Neural cell (in vitro differentiated cells): ENCODE results near the gene LRMDA. TPM values are rescaled to one million over a fixed set of nuclear protein-coding genes. Genes with fewer than 3 reads are reported as not detected.

Source experiments
- H2AFZ ChIP-seq: fragments of 200-600, 300-800 bp; sonication (generic), shearing (Covaris generic); 2 replicates; pipeline ENCODE4 v1.6.0; 2014; ENCODE audit warnings: low read depth, mild to moderate bottlenecking, antibody characterized with exemption, low read length, moderate library complexity
- H3F3A ChIP-seq: fragments of 200-600 bp; shearing (Covaris generic); 2 replicates; pipeline ENCODE4 v1.6.1; 2016; ENCODE audit warnings: mild to moderate bottlenecking, moderate library complexity, mixed read lengths, antibody characterized with exemption, low read length; ENCODE audit not compliant: insufficient read depth, poor library complexity, severe bottlenecking
- H3K27ac ChIP-seq: fragments of 200-600, 300-800 bp; sonication (generic), shearing (Covaris generic); 2 replicates; pipeline ENCODE4 v1.5.1; 2014; ENCODE audit warnings: mild to moderate bottlenecking, low read length, moderate library complexity
- H3K27me3 ChIP-seq: fragments of 300-800, 200-600 bp; sonication (generic), shearing (Covaris generic); 2 replicates; pipeline ENCODE4 v1.6.0; 2014; ENCODE audit warnings: mild to moderate bottlenecking, low read depth, low read length, moderate library complexity; ENCODE audit not compliant: insufficient read depth
- H3K36me3 ChIP-seq: fragments of 300-800, 200-600 bp; sonication (generic), shearing (Covaris generic); 2 replicates; pipeline ENCODE4 v1.5.1; 2014; ENCODE audit warnings: mild to moderate bottlenecking, antibody characterized with exemption, low read length, moderate library complexity; ENCODE audit not compliant: insufficient read depth
- H3K4me2 ChIP-seq: fragments of 300-800, 200-600 bp; sonication (generic), shearing (Covaris generic); 2 replicates; pipeline ENCODE4 v1.6.0; 2014; ENCODE audit warnings: mild to moderate bottlenecking, low read length
- H3K4me3 ChIP-seq: fragments of 300-800, 200-600 bp; sonication (generic), shearing (Covaris generic); 2 replicates; pipeline ENCODE4 v1.5.1; 2014; ENCODE audit warnings: mild to moderate bottlenecking, low read length, moderate library complexity
- H3K79me2 ChIP-seq: fragments of 200-600 bp; shearing (Covaris generic); replicated peaks from 2 replicates; pipeline ENCODE4 v1.6.0; 2014; ENCODE audit warnings: mild to moderate bottlenecking, low read length, moderate library complexity; ENCODE audit not compliant: insufficient read depth
- H3K9ac ChIP-seq: fragments of 300-800, 200-600 bp; sonication (generic), shearing (Covaris generic); 2 replicates; pipeline ENCODE4 v1.6.1; 2016; ENCODE audit warnings: mild to moderate bottlenecking, low read length, mixed read lengths
- H3K9me2 ChIP-seq: fragments of 200-600 bp; shearing (Covaris generic); 2 replicates; pipeline ENCODE4 v1.6.1; 2016; ENCODE audit warnings: mild to moderate bottlenecking, low read length, mixed read lengths; ENCODE audit not compliant: insufficient read depth
- H3K9me3 ChIP-seq: fragments of 200-600, 300-800 bp; sonication (generic), shearing (Covaris generic); 2 replicates; pipeline ENCODE4 v1.6.1; 2016; ENCODE audit warnings: mild to moderate bottlenecking, mixed run types, low read length, moderate library complexity, mixed read lengths
- H4K20me1 ChIP-seq: fragments of 200-600 bp; shearing (Covaris generic); 2 replicates; pipeline ENCODE4 v1.6.1; 2016; ENCODE audit warnings: mild to moderate bottlenecking, mixed run types; ENCODE audit not compliant: insufficient read depth
- CTCF ChIP-seq: fragments of 450-650 bp; IDR thresholded peaks from 2 replicates; pipeline ENCODE4 v1.5.1; 2014; ENCODE audit warnings: antibody characterized with exemption, mild to moderate bottlenecking, moderate library complexity; ENCODE audit not compliant: poor library complexity, severe bottlenecking
- EP300 ChIP-seq: fragments of 450-650 bp; conservative IDR thresholded peaks from 2 replicates; pipeline ENCODE4 v1.6.1; 2014; ENCODE audit warnings: antibody characterized with exemption, mild to moderate bottlenecking, moderate library complexity; ENCODE audit not compliant: poor library complexity, severe bottlenecking
- EZH2 ChIP-seq: fragments of 200-600, 300-800 bp; shearing (Covaris generic), sonication (generic); IDR thresholded peaks from 2 replicates; pipeline ENCODE4 v1.6.1; 2014; ENCODE audit warnings: antibody characterized with exemption, low read length, borderline replicate concordance, mild to moderate bottlenecking; ENCODE audit not compliant: insufficient read depth, poor library complexity, severe bottlenecking
- MXI1 ChIP-seq: fragments of 450-650 bp; conservative IDR thresholded peaks from 2 replicates; pipeline ENCODE4 v1.6.1; 2014; ENCODE audit warnings: antibody characterized with exemption, mild to moderate bottlenecking; ENCODE audit not compliant: poor library complexity, severe bottlenecking
- POLR2AphosphoS5 ChIP-seq: IDR thresholded peaks from 2 replicates; pipeline ENCODE4 v1.6.1; 2012
- RAD21 ChIP-seq: fragments of 450-650 bp; conservative IDR thresholded peaks from 2 replicates; pipeline ENCODE4 v1.6.1; 2014; ENCODE audit warnings: antibody characterized with exemption, mild to moderate bottlenecking, moderate library complexity
- REST ChIP-seq: IDR thresholded peaks from 2 replicates; pipeline ENCODE4 v1.6.1; 2012; ENCODE audit warnings: borderline replicate concordance
- SMC3 ChIP-seq: fragments of 450-650 bp; conservative IDR thresholded peaks from 2 replicates; pipeline ENCODE4 v1.6.1; 2014; ENCODE audit warnings: antibody characterized with exemption, mild to moderate bottlenecking, moderate library complexity; ENCODE audit not compliant: poor library complexity
- TAF1 ChIP-seq: IDR thresholded peaks from 2 replicates; pipeline ENCODE4 v1.6.1; 2012; ENCODE audit warnings: low read depth
- polyA plus RNA-seq: library from polyadenylated mRNA; depleted of rRNA; stranded (reverse); fragments of >200 nt; gene quantifications from 2 replicates; pipeline ENCODE4 v1.2.3, GENCODE V29; 2014

Gene LRMDA
- polyA plus RNA-seq, 1 donor from 2014 or later, result 5.6 TPM

- Histone ChIP-seq H3K9me3 (no peaks in the 10 kb centered on the region), H3K4me2 (no peak overlapping the region), H3K9me2 (no peaks in the 10 kb centered on the region), H3K79me2 (no peaks in the 10 kb centered on the region), H2AFZ (no peak overlapping the region), H3K4me3 (no peak overlapping the region), H3K36me3 (no peaks in the 10 kb centered on the region), H3F3A (no peaks in the 10 kb centered on the region), H3K9ac (no peak overlapping the region), H4K20me1 (no peaks in the 10 kb centered on the region), H3K27ac (no peak overlapping the region), H3K27me3 (no peaks in the 10 kb centered on the region)
- TF ChIP-seq RAD21 (no peak), TAF1 (no peak), POLR2AphosphoS5 (no peak), CTCF (no peak), EP300 (no peak), MXI1 (no peak), REST (no peak), EZH2 (no peak), SMC3 (no peak)
Measured at GRCh38 chr10:76031769-76032699, 600.6 kb downstream of the LRMDA start.

GRCh38 chr10:76032700-76033039 lies 601.2 kb downstream of the LRMDA start:
- TF ChIP-seq TAF1, result no peak
- TF ChIP-seq RAD21, result no peak
- no peak for TF ChIP-seq EP300
- no peak for TF ChIP-seq EZH2
- TF ChIP-seq REST, result no peak
- TF ChIP-seq SMC3, result no peak
- no peak for TF ChIP-seq POLR2AphosphoS5
- TF ChIP-seq CTCF, result no peak
- no peak for TF ChIP-seq MXI1
- no peak overlapping the region for H2AFZ ChIP-seq

More at GRCh38 chr10:76032700-76033039, 601.2 kb downstream of the LRMDA start:
- H3K9me2 ChIP-seq, result no peaks in the 10 kb centered on the region
- no peaks in the 10 kb centered on the region for H3K36me3 ChIP-seq
- no peaks in the 10 kb centered on the region for H3K27me3 ChIP-seq
- no peaks in the 10 kb centered on the region for H3K9me3 ChIP-seq
- H3F3A ChIP-seq, result no peaks in the 10 kb centered on the region
- H3K79me2 ChIP-seq, result no peaks in the 10 kb centered on the region
- no peak overlapping the region for H3K4me3 ChIP-seq
- H3K4me2 ChIP-seq, result no peak overlapping the region
- H3K9ac ChIP-seq, result no peak overlapping the region
- no peak overlapping the region for H3K27ac ChIP-seq
- no peaks in the 10 kb centered on the region for H4K20me1 ChIP-seq
